C4-2B (cell line): Measurements from ENCODE around the gene NPLOC4.

ENCODE experiments used
- CTCF ChIP-seq: fragments of 450-650 bp; conservative IDR thresholded peaks from 2 replicates; pipeline ENCODE4 v1.5.1; 2017; ENCODE audit warnings: mild to moderate bottlenecking
- ZFX ChIP-seq: fragments of 450-650 bp; IDR thresholded peaks from 2 replicates; pipeline ENCODE4 v1.6.1; 2017

GRCh38 chr17:81536299-81537290 lies 100.3 kb downstream of the NPLOC4 start:
- no peak for TF ChIP-seq CTCF
- no peak for TF ChIP-seq ZFX
